Right lobe of liver (tissue), 6 donors: Measurements from ENCODE around the gene PAF1. TPM values are rescaled to one million over a fixed set of nuclear protein-coding genes. Genes with fewer than 3 reads are reported as not detected.
A peak's percentile ranks its signal among the peaks of the same experiment; 100 is the strongest.

Source experiments
- ATAC-seq, 4 donors: fragments of 200-7000 bp; cut with Tn5 transposase; one replicate each; pipeline ENCODE4 v1.9.1; 2020; ENCODE audit warnings: mild to moderate bottlenecking in 4 of 4, moderate library complexity in 4 of 4
- DNase-seq, 3 donors: peaks; one replicate each; pipeline ENCODE4 v3.0.0-alpha.2; 2020
- H3K27ac ChIP-seq, 3 donors: fragments of 200-600 bp; one replicate each; pipeline ENCODE4 v1.8.0; 2022
- H3K27me3 ChIP-seq, 2 donors: fragments of 200-600 bp; one replicate each; pipeline ENCODE4 v1.8.0; 2022
- H3K36me3 ChIP-seq, 4 donors: fragments of 200-600 bp; sonication (generic) in 1 of 4; one replicate each; pipeline versions ENCODE4 v1.5.1 to v1.8.0; 2017 to 2022; ENCODE audit warnings: control low read depth in 1 of 4
- H3K4me1 ChIP-seq, 4 donors: fragments of 200-600 bp; sonication (generic) in 1 of 4; one replicate each; pipeline versions ENCODE4 v1.5.1 to v1.8.0; 2017 to 2022; ENCODE audit warnings: control low read depth in 1 of 4
- H3K4me3 ChIP-seq, 3 donors: fragments of 200-600 bp; one replicate each; pipeline ENCODE4 v1.8.0; 2022
- H3K9me3 ChIP-seq, 4 donors: fragments of 200-600 bp; sonication (generic) in 1 of 4; one replicate each; pipeline versions ENCODE4 v1.5.1 to v1.8.0; 2017 to 2022; ENCODE audit warnings: control low read depth in 1 of 4
- POLR2A ChIP-seq: fragments of 450-650 bp; IDR thresholded peaks from one replicate; pipeline ENCODE4 v1.6.1; 2017; ENCODE audit warnings: antibody characterized with exemption, mild to moderate bottlenecking
- WGBS: methylation state at CpG from one replicate; pipeline ENCODE4 v1.1.6; 2018; ENCODE audit warnings: low coverage, low lambda C conversion rate; ENCODE audit not compliant: insufficient coverage; ENCODE audit errors: missing lambda C conversion rate; 5-methylcytosine and 5-hydroxymethylcytosine counted together
- intact Hi-C, 2 donors: fragments of 100-400 bp; cut with DNase I; formaldehyde crosslinking; loops; one replicate each; pipeline versions ENCODE4 v1.11.2 to v1.14.1; 2022
- total RNA-seq, 6 experiments: library from RNA; depleted of rRNA in 2 of 6; stranded (reverse); fragments of >200 nt in 2 of 6; fragmentation: NEBNext Ultra II Directional in 3 of 6; extraction: Animal tissue kit (Norgen Biotek cat#: 25700) in 3 of 6; gene quantifications; one replicate each; pipeline versions ENCODE4 v1.1.0 to v1.2.4, GENCODE V29; 2016 to 2023
- TF ChIP-seq, protein P1 (sequence below), 4 donors: fragments of 200-600 bp in 3 of 4; fragments of 450-650 bp in 1 of 4; IDR thresholded peaks; one replicate each; pipeline versions ENCODE4 v1.5.1 to v1.8.0; 2016 to 2022; ENCODE audit warnings: antibody characterized with exemption in 4 of 4, mild to moderate bottlenecking in 2 of 4
- donor health status: DM: no; HTN: yes; CAD: no.
- donor health status: DM: no; HTN: no; CAD: no.
- donor health status: DM: no; HTN: no; CAD: no.
- donor health status: DM: no; HTN: yes; CAD: no.
- donor health status: DM: no; HTN: yes; CAD: no.

The PAF1 gene
- total RNA-seq, 6 experiments from 2014 or later: 18.6 to 34.9 (median 24.8) TPM

DNA sequence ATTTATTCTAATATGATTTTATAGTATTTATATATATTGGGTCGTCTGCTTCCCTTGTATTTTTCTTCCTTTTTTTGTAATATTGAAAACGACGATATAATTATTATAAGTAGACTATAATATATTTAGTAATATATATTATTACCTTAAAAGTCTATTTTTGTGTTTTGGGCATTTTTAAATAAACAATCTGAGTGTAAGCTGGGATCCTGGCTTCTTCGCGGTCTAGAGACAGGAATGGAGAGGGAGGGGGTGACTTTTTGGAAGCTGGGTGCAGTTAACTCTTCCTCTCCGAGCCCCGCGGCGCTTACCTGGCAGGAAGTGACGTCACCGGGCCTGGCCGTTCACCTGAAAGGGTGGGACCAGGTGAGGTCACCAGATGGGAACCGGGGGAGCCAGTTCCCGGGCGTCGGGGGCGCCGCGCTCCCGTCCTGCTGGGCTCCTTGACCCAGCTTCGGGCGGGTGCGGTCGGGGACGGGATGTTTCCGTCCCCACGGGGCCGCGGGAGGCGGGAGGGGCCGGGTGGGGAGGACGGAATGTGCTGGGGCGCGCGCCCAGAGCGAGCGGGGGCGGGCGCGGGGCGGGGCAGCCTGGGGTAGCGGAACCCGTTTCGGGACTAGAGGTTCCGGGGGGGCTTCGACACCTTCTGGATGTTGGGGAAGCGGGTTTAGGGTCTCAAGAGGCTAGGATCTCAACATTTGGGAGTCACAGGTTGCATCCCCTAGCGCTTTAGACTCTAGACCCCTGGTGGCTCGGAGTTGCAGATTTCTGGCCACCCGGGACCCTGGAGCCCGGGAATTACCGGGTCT lies 18.5 kb upstream of the PAF1 start:
- Histone ChIP-seq H3K9me3 (no peaks in the 10 kb centered on the region), H3K27ac (peak overlapping the region; percentile 93 to 100 (median 99)), H3K36me3 (peaks cover 0 to 11% (median 7%) of the 10 kb centered on the region in 4 donors), H3K27me3 (no peaks in the 10 kb centered on the region), H3K4me3 (peak overlapping the region; percentile 84 to 99 (median 97)), H3K4me1 (peaks cover 0 to 20% (median 5%) of the 10 kb centered on the region in 4 donors)
- under 1% methylated on average over 28 of the region's 52 CpGs for WGBS
- ATAC-seq: peak; percentile 11 to 50 (median 33)
- intact Hi-C loops: no loop called here
- peak; percentile 96 to 98 (median 96) for DNase-seq
- TF ChIP-seq, protein P1, sequence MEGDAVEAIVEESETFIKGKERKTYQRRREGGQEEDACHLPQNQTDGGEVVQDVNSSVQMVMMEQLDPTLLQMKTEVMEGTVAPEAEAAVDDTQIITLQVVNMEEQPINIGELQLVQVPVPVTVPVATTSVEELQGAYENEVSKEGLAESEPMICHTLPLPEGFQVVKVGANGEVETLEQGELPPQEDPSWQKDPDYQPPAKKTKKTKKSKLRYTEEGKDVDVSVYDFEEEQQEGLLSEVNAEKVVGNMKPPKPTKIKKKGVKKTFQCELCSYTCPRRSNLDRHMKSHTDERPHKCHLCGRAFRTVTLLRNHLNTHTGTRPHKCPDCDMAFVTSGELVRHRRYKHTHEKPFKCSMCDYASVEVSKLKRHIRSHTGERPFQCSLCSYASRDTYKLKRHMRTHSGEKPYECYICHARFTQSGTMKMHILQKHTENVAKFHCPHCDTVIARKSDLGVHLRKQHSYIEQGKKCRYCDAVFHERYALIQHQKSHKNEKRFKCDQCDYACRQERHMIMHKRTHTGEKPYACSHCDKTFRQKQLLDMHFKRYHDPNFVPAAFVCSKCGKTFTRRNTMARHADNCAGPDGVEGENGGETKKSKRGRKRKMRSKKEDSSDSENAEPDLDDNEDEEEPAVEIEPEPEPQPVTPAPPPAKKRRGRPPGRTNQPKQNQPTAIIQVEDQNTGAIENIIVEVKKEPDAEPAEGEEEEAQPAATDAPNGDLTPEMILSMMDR (IDR thresholded peaks at IDR 0.05): no peak
- TF ChIP-seq POLR2A: peak; percentile 75

DNA sequence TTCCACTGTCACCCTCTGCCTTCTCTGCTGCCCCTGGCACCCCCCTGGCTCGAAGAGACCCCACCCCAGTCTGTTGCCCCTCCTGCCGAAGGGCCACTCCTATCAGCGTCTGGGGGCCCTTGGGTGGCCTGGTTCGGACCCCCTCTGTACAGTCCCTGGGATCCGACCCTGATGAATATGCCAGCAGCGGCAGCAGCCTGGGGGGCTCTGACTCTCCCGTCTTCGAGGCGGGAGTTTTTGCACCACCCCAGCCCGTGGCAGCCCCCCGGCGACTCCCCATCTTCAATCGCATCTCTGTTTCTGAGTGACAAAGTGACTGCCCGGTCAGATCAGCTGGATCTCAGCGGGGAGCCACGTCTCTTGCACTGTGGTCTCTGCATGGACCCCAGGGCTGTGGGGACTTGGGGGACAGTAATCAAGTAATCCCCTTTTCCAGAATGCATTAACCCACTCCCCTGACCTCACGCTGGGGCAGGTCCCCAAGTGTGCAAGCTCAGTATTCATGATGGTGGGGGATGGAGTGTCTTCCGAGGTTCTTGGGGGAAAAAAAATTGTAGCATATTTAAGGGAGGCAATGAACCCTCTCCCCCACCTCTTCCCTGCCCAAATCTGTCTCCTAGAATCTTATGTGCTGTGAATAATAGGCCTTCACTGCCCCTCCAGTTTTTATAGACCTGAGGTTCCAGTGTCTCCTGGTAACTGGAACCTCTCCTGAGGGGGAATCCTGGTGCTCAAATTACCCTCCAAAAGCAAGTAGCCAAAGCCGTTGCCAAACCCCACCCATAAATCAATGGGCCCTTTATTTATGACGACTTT lies 17.7 kb upstream of the PAF1 start:
- intact Hi-C loops: no loop called here

DNA sequence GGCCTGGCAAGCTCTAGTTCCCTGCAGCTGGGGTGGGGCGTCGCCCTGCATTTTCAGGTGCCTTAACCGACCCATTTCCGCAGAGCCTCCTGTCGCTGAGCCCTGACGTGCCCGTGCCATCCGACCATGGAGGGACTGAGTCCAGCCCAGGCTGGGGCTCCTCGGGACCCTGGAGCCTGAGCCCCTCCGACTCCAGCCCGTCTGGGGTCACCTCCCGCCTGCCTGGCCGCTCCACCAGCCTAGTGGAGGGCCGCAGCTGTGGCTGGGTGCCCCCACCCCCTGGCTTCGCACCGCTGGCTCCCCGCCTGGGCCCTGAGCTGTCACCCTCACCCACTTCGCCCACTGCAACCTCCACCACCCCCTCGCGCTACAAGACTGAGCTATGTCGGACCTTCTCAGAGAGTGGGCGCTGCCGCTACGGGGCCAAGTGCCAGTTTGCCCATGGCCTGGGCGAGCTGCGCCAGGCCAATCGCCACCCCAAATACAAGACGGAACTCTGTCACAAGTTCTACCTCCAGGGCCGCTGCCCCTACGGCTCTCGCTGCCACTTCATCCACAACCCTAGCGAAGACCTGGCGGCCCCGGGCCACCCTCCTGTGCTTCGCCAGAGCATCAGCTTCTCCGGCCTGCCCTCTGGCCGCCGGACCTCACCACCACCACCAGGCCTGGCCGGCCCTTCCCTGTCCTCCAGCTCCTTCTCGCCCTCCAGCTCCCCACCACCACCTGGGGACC lies 16.9 kb upstream of the PAF1 start:
- peak; percentile 67 for TF ChIP-seq POLR2A
- TF ChIP-seq, protein P1 (IDR thresholded peaks at IDR 0.05): no peak
- Histone ChIP-seq H3K36me3 (peaks cover 0 to 11% (median 7%) of the 10 kb centered on the region in 4 donors), H3K27ac (peak overlapping the region; percentile 93 to 100 (median 99)), H3K4me1 (peaks cover 0 to 16% (median 9%) of the 10 kb centered on the region in 4 donors), H3K4me3 (peak overlapping the region; percentile 84 to 99 (median 97)), H3K27me3 (no peaks in the 10 kb centered on the region), H3K9me3 (no peaks in the 10 kb centered on the region)
- intact Hi-C loops: no loop called here
- ATAC-seq: no peak
- under 1% methylated on average over 17 of the region's 40 CpGs for WGBS
- peak; percentile 57 to 77 (median 68) for DNase-seq

More for the DNA sequence above, 17.7 kb upstream of the PAF1 start:
- 5% methylated on average over 19 of the region's 20 CpGs for WGBS
- no peaks in the 10 kb centered on the region for H3K9me3 ChIP-seq
- peak overlapping the region; percentile 84 to 99 (median 97) for H3K4me3 ChIP-seq
- peak in 1 of 4 donors; percentile 0 for ATAC-seq
- DNase-seq: peak; percentile 56 to 66 (median 63)
- TF ChIP-seq, protein P1 (IDR thresholded peaks at IDR 0.05): no peak
- TF ChIP-seq POLR2A: peak; percentile 55
- H3K27me3 ChIP-seq: no peaks in the 10 kb centered on the region
- peaks cover 0 to 20% (median 7%) of the 10 kb centered on the region in 4 donors for H3K4me1 ChIP-seq
- H3K36me3 ChIP-seq: peaks cover 0 to 11% (median 7%) of the 10 kb centered on the region in 4 donors
- peak overlapping the region; percentile 93 to 100 (median 99) for H3K27ac ChIP-seq

DNA sequence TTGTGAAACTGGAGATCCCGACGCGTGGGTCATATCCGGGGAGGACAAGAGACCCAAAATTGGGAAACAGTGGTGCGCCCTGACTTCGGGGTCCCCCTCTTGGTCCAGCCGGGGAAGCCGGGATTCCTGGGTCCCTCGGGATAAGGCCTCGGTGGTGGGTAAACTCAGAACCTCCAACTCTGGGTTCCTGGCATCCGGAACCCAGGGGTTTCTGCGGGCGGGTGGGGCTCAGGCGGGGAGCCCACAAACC lies 16.4 kb upstream of the PAF1 start:
- no CpG with 5 or more reads among the region's 14 CpGs for WGBS
- Histone ChIP-seq H3K4me1 (peaks cover 0 to 18% (median 9%) of the 10 kb centered on the region in 4 donors), H3K9me3 (no peaks in the 10 kb centered on the region), H3K27me3 (no peaks in the 10 kb centered on the region), H3K36me3 (peaks cover 0 to 11% (median 7%) of the 10 kb centered on the region in 4 donors), H3K4me3 (peak overlapping the region; percentile 84 to 99 (median 97)), H3K27ac (peak overlapping the region; percentile 93 to 100 (median 99))
- DNase-seq (peak in 1 of 3 donors; percentile 68), ATAC-seq (no peak)
- TF ChIP-seq POLR2A: no peak
- TF ChIP-seq, protein P1 (IDR thresholded peaks at IDR 0.05): no peak
- intact Hi-C loops: no loop called here
